ENCODE measurements around the gene SSX2IP.
"Not testable (repeated sequence)": the region's sequence is repeated elsewhere in the genome, so short reads cannot be mapped to it uniquely, and the experiment has no call there.

Gene SSX2IP

DNA sequence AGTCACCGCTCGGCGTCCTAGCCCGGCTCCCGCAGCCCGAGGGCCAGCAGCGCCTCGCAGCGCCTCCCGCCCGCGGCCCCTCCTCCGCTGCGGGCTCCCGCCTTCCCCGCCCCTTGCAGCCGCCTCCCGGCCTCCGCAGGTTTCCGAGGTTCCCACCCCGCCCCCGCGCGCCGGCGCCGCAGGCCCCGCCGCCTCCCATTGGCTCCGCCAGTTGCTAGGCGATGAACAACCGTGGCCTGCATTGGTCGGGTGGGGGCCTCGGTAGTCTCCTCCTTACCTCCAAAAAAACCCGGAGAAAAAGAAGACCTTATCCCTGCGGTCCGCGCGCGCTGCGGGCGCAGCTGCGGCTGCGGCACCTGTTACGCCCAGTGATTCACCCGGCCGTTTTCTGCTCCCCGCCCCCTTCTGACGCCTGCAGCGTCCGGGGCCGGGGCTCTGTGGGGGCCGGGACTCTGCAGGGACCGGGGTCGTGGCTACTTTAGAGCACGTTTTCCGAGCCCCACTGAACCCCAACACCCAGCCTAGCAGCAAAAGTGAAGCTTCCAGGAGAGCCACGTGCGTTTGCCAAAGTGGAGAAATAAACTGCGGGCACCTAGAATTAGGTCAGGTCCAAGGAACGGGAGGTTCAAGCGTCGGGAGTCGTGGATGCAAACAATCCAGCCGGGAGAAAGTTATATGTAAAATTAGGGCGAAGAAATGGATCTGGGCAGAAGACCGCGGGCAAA lies at the start of gene SSX2IP:
TSS of gene SSX2IP (minus strand) at position 65 of the 725 bp plus-strand sequence. CDS start 19,242 bp downstream, outside the sequence.
- in situ Hi-C loops (cut with MboI; ENCODE audit: low sequenced_read_pairs) = no loop called here

- in situ Hi-C loops (cut with MboI; ENCODE audit: low sequenced_read_pairs) = no loop called here
These were observed 48.0 kb upstream of the SSX2IP start for GRCh38 chr1:84738237-84738636.

DNA sequence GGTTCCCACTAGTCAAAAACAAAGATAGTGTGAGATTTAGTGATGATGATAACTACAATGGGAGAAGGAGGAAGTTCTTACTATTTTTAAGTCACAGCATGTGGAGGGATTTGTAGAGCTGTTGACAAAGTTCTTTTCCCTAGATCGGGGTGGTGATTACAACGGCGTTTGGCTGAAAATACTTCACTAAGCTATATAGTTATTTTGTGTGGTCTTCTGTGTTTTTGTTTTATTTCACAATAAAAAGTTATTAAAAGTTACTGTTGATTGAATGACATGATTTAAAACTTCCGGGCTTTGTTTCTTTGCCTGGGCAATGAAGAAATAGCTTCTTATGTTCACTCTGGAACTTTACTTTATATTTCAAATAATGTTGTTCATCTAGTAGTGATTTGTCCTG lies 47.3 kb upstream of the SSX2IP start:
- in situ Hi-C loops (cut with MboI; ENCODE audit: low sequenced_read_pairs) = no loop called here

GRCh38 chr1:84736944-84737343 lies 46.7 kb upstream of the SSX2IP start:
- in situ Hi-C loops (cut with MboI; ENCODE audit: low sequenced_read_pairs) = no loop called here

DNA sequence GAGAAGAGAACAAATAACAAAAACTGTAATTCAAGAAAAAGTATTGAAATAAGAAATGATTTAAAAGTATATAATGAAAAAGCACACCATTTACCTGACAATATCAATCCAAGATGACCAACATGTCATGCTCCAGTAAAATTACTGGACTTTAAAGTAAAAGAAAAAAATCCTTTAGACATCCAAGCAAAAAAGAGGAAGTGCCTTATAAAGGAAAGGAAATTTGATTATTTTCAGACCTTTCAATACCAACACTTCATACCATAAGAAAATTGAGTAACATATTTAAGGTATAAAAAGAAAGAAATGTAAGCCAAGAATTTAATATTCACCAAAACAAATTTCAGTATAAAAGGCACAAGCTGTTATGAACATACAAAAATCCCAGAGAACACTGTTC lies 46.2 kb upstream of the SSX2IP start:
- in situ Hi-C loops (cut with MboI; ENCODE audit: low sequenced_read_pairs) = no loop called here

DNA sequence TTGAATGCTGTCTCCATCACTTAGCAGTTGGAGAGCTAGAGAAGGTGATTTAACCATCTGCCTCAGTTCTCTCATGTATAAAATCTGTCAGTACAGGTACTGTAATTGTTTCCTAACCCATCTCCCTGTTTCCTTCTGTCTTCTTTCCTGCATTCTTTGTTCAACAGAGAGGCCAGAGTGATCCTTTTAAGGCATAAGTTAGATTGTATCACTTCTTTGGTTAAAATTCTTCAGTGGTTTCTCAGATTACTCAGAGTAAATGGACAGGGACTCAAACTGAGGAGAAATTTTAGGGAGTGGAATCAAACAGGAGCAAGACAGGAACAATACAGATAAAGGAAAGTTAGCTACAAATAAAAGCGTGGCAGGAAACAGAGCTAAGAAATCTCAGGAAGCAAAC lies 45.2 kb upstream of the SSX2IP start:
- in situ Hi-C loops (cut with MboI; ENCODE audit: low sequenced_read_pairs) = no loop called here

DNA sequence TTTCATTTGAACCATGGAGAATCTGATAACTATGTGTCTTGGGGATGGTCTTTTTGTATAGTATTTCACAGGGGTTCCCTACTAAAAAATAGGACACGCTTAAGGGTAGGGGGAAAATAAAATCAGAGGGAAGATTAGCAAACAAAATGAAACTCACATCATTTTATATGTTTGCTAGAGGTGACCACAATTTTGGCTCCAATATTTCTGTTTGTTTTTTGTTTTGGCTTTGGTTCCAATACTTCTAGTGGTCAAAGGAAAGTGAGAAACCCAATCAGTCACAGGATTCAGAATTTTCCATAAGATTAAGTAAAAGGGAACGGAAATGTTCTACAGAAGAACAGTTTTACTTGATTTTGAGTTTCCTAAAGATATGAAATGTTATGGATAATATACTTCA lies 42.3 kb upstream of the SSX2IP start:
- in situ Hi-C loops (cut with MboI; ENCODE audit: low sequenced_read_pairs) = no loop called here

DNA sequence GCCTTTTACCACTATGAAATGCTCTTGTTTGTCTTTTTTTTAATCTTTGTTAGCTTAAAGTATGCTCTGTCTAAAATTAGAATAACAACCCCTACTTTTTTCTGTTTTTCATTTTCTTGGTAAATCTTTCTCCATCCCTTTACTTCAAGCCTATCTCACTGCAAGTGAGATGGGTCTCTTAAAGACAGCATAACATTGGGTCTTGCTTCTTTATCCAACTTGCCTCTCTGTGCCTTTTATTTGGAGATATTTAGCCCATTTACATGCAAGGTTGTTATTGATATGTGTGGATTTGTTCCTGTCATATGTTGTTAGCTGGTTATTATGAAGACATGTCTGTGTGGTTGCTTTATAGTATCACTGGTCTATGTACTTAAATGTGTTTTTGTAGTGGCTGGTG lies 41.3 kb upstream of the SSX2IP start:
- in situ Hi-C loops (cut with MboI; ENCODE audit: low sequenced_read_pairs) = no loop called here

GRCh38 chr1:84727711-84728110 lies 37.5 kb upstream of the SSX2IP start:
- in situ Hi-C loops (cut with MboI; ENCODE audit: low sequenced_read_pairs) = not testable (repeated sequence)

- in situ Hi-C loops (cut with MboI; ENCODE audit: low sequenced_read_pairs) = no loop called here
These were observed 36.6 kb upstream of the SSX2IP start for GRCh38 chr1:84726593-84727499.

- in situ Hi-C loops (cut with MboI; ENCODE audit: low sequenced_read_pairs) = no loop called here
These were observed 34.0 kb upstream of the SSX2IP start for GRCh38 chr1:84724128-84724860.

GRCh38 chr1:84722794-84723193 lies 32.5 kb upstream of the SSX2IP start:
- in situ Hi-C loops (cut with MboI; ENCODE audit: low sequenced_read_pairs) = no loop called here

DNA sequence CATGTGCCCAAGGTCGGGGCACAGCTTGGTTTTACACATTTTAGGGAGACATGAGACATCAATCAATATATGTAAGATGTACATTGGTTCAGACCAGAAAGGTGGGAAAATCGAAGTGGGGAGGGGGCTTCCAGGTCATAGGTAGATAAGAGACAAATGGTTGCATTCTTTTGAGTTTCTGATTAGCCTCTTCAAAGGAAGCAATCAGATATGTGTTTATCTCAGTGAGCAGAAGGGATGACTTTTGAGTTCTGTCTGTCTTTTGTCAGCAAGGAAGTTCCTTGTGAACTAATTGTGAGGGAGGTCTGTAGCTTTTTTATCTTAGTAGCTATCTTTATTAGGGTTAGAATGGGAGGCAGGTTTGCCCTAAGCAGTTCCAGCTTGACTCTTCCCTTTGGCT lies 31.6 kb upstream of the SSX2IP start:
- in situ Hi-C loops (cut with MboI; ENCODE audit: low sequenced_read_pairs) = not testable (repeated sequence)

DNA sequence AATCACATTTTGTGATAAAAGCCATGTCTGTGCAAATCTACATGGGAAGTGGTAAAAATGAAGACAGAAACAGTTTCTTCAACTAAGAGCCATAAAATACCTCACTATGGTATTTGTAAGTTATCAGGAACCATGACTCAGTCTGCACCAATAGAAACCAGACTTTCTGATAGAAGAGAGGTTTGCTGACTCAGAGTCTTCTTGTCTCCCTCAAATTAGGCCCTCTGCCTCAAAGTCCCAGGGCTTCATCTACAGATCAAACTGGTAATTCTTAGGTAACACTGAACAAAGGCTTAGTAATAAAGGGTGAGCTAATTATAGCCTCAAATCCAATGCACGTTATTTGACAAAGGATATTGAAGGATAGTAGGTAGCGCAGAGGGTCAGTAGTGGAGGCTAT lies 30.9 kb upstream of the SSX2IP start:
- in situ Hi-C loops (cut with MboI; ENCODE audit: low sequenced_read_pairs) = no loop called here

DNA sequence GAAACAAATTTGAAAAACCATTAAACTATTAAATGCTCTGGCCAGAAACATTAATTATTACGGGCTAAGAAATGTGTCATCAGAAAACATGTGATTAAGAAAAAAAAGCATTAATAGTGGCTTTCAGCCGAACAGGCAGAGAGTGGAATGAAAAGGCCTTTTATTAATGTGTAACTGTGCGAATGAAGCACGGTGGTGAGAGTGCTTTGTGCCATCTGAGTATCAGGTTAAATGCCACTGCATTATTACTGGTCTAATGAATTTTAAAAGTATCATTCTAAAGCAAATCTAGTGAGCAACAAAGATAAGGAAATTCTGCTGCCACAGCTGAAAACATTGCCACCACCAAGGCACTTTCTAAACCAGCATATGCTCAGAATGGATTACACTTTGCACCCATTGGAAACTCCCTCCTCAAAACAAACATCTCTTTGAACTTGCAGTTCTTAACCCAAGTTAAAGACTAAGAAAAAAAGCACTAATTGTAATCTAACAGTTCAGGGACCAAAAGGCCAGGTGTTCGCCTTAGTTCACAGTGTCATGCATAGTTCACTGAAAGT lies 30.0 kb upstream of the SSX2IP start:
- in situ Hi-C loops (cut with MboI; ENCODE audit: low sequenced_read_pairs) = no loop called here

DNA sequence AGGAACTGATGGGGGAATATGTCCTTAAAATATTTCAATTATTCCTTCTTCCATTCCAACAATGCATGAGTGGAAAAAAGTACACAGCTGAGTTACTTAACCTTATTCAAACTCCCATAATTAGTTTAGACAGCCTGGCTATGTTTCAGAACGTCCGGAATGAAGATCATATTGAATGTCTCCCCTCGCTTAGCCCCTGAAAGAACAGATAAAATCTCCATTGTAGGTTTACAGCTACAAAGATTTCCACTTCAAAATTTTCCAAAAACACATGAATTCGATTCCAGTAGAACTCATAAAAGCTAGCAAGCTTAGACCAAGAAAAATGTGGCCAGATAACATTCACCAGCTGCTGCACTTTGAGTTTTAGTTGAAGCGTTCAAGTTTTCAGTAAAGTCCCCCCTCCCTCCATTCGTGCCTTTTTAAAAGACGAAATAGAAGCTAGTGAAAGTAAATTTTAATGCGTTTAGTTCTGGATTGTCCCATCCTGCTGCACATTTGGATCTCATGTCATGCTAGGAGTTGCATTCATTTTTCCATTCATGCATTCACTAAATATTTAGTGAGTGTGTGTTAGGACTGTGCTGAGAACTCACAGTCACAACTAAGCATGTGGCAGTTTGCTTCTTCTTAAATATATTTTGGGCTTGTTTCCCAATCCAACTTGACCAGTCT lies 29.4 kb upstream of the SSX2IP start:
- in situ Hi-C loops (cut with MboI; ENCODE audit: low sequenced_read_pairs) = no loop called here

DNA sequence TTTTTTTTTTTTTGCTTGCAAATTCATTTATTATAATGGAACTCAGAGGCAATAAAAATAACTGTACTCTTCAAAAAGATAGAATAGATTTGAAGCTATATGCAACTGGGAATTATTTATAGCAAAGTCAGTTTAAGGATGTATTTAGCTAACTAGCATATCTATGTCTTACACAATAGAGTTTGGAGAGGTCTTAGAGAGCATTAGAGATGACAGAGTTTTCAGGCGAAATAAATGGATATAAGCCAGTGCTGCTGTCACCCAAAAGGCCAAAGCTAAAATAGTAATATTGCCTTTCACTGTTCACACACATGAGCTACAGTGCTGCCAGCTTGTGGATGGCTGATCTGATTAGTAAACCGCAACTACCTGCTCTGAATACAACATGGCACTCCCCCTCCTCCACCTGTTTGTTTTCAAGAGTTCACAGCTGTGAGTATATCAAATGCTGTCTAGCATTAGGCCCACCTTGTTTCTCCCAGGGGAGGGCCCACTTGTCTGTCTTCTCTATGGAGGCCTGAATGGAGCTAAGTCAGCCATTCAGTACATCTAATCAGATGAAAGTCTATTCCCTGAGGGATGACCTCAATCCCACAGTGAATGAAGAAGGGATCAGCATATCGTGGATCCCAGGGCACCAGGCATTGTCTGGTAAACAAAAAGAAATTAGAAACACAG lies 25.2 kb upstream of the SSX2IP start:
- in situ Hi-C loops (cut with MboI; ENCODE audit: low sequenced_read_pairs) = no loop called here

GRCh38 chr1:84712276-84712874 lies 22.1 kb upstream of the SSX2IP start:
- in situ Hi-C loops (cut with MboI; ENCODE audit: low sequenced_read_pairs) = no loop called here

DNA sequence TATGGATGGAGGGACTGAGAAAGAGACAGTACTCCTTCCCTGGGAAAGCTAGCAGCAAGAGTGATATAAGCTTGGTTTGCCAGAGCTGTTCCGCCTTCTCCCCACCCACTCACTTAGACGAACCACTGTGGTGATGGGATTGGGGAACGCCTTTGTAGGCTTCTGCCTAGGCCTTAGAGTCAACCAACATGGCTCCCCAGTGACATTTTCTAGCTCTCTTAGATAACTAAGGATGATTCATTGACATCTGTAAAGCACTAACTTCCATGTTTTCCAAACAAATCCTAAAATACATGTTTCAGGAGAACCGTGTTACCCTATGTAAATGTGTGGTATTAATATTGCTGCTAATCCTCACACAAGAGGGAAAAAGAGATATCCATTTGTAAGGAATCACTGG lies 21.6 kb upstream of the SSX2IP start:
- in situ Hi-C loops (cut with MboI; ENCODE audit: low sequenced_read_pairs) = no loop called here

GRCh38 chr1:84711121-84711520 lies 20.9 kb upstream of the SSX2IP start:
- in situ Hi-C loops (cut with MboI; ENCODE audit: low sequenced_read_pairs) = no loop called here

Data from HL-60/S4 treated with retinoic acid at 250 ng/mL for 4 days and 3 days (cell line).